Stimulated activated CD8-positive, alpha-beta memory T cell treated with anti-CD3 and anti-CD28 coated beads, Interleukin-12 subunit alpha, Interleukin-12 subunit beta, amount 100 ng/mL, for 1 hour (primary cell): Measurements from ENCODE around the gene IL17F.

Source experiments
- DNase-seq: peaks from one replicate; pipeline ENCODE4 v3.0.0-alpha.2; 2020; ENCODE audit warnings: low read depth

IL17F gene

GRCh38 chr6:52244400-52244799, at the start of gene IL17F:
Gene IL17F (minus strand): TSS chr6:52244500. CDS start chr6:52244429, 71 bp downstream.
- DNase-seq: no peak

- no peak for DNase-seq
Observed at GRCh38 chr6:52293067-52293466, 48.8 kb upstream of the IL17F start.

GRCh38 chr6:52288841-52289240, 44.5 kb upstream of the IL17F start:
- no peak for DNase-seq

- DNase-seq: no peak
Observed at GRCh38 chr6:52288216-52288615, 43.9 kb upstream of the IL17F start.

- peak; percentile 29 for DNase-seq
Observed at GRCh38 chr6:52286798-52287432, 42.6 kb upstream of the IL17F start.

GRCh38 chr6:52285177-52286068, 41.1 kb upstream of the IL17F start:
- no peak for DNase-seq

GRCh38 chr6:52284460-52285176, 40.3 kb upstream of the IL17F start, which contains the start of gene MCM3:
Gene MCM3 (minus strand): TSS chr6:52284742. CDS start chr6:52284674, 68 bp downstream.
- DNase-seq: peak; percentile 92

GRCh38 chr6:52284131-52284459, 39.8 kb upstream of the IL17F start:
- no peak for DNase-seq

- no peak for DNase-seq
Observed at GRCh38 chr6:52283111-52283510, 38.8 kb upstream of the IL17F start.

GRCh38 chr6:52276130-52276529, 31.8 kb upstream of the IL17F start:
- no peak for DNase-seq

- DNase-seq: no peak
Observed at GRCh38 chr6:52271852-52272460, 27.7 kb upstream of the IL17F start.

GRCh38 chr6:52263709-52264540, 19.6 kb upstream of the IL17F start:
- peak; percentile 36 for DNase-seq

- DNase-seq: no peak
Observed at GRCh38 chr6:52262620-52263344, 18.5 kb upstream of the IL17F start.

- DNase-seq: no peak
Observed at GRCh38 chr6:52261229-52261628, 16.9 kb upstream of the IL17F start.

GRCh38 chr6:52260634-52261033, 16.3 kb upstream of the IL17F start:
- no peak for DNase-seq

- no peak for DNase-seq
Observed at GRCh38 chr6:52255434-52255833, 11.1 kb upstream of the IL17F start.

- no peak for DNase-seq
Observed at GRCh38 chr6:52254731-52255378, 10.6 kb upstream of the IL17F start.

- DNase-seq: no peak
Observed at GRCh38 chr6:52253494-52253893, 9.2 kb upstream of the IL17F start.

- DNase-seq: no peak
Observed at GRCh38 chr6:52251113-52251512, 6.8 kb upstream of the IL17F start.

GRCh38 chr6:52249078-52249477, 4.8 kb upstream of the IL17F start:
- no peak for DNase-seq
